Kidney tubule cell (primary cell): ENCODE results near the gene STK10.
"Not testable (repeated sequence)": the region's sequence is repeated elsewhere in the genome, so short reads cannot be mapped to it uniquely, and the experiment has no call there.

Source experiments
- DNase-seq: peaks from one replicate; pipeline ENCODE4 v3.0.0-alpha.2; 2018; ENCODE audit warnings: low spot score

The STK10 gene

GRCh38 chr5:172165465-172165864 is 22.6 kb downstream of the STK10 start:
- DNase-seq, result no peak

- DNase-seq, result no peak
Measured at GRCh38 chr5:172164769-172165212, 23.2 kb downstream of the STK10 start.

- DNase-seq, result no peak
Measured at GRCh38 chr5:172163346-172163745, 24.7 kb downstream of the STK10 start.

GRCh38 chr5:172162987-172163343 is 25.1 kb downstream of the STK10 start:
- no peak for DNase-seq

GRCh38 chr5:172162323-172162986 is 25.6 kb downstream of the STK10 start:
- DNase-seq, result no peak

- DNase-seq, result no peak
Measured at GRCh38 chr5:172160506-172160905, 27.5 kb downstream of the STK10 start.

- no peak for DNase-seq
Measured at GRCh38 chr5:172159016-172159415, 29.0 kb downstream of the STK10 start.

- DNase-seq, result no peak
Measured at GRCh38 chr5:172156541-172156994, 31.5 kb downstream of the STK10 start.

- not testable (repeated sequence) for DNase-seq
Measured at GRCh38 chr5:172155101-172155500, 32.9 kb downstream of the STK10 start.

- no peak for DNase-seq
Measured at GRCh38 chr5:172153695-172154094, 34.3 kb downstream of the STK10 start.

GRCh38 chr5:172151661-172152210 is 36.3 kb downstream of the STK10 start:
- no peak for DNase-seq

GRCh38 chr5:172150514-172151425 is 37.3 kb downstream of the STK10 start:
- no peak for DNase-seq

- DNase-seq, result not testable (repeated sequence)
Measured at GRCh38 chr5:172149481-172149880, 38.5 kb downstream of the STK10 start.

GRCh38 chr5:172149073-172149472 is 39.0 kb downstream of the STK10 start:
- DNase-seq, result peak; percentile 19

- no peak for DNase-seq
Measured at GRCh38 chr5:172148381-172148780, 39.6 kb downstream of the STK10 start.

GRCh38 chr5:172147857-172148256 is 40.2 kb downstream of the STK10 start:
- DNase-seq, result no peak

GRCh38 chr5:172146748-172147092 is 41.3 kb downstream of the STK10 start:
- DNase-seq, result no peak

GRCh38 chr5:172145870-172146747 is 41.9 kb downstream of the STK10 start:
- DNase-seq, result peak; percentile 81

- no peak for DNase-seq
Measured at GRCh38 chr5:172144931-172145869, 42.8 kb downstream of the STK10 start.

GRCh38 chr5:172144291-172144815 is 43.7 kb downstream of the STK10 start:
- DNase-seq, result no peak

- no peak for DNase-seq
Measured at GRCh38 chr5:172143875-172144274, 44.1 kb downstream of the STK10 start.
